Adrenal gland (tissue), 5 donors: ENCODE results near the gene CLDN16.

Experiments
- POLR2A ChIP-seq, 2 donors: fragments of 450-650 bp; IDR thresholded peaks; one replicate each; pipeline ENCODE4 v1.6.1; 2017; ENCODE audit warnings: antibody characterized with exemption in 2 of 2, mild to moderate bottlenecking in 2 of 2, moderate library complexity in 1 of 2
- TF ChIP-seq, protein P1 (sequence below), 6 experiments: fragments of 450-650 bp in 4 of 6; fragments of 200-600 bp in 2 of 6; sonication (generic) in 1 of 6; IDR thresholded peaks; 1 replicate in 5 of 6; 2 replicates in 1 of 6; pipeline versions ENCODE4 v1.5.1 to v1.8.0; 2016 to 2021; ENCODE audit warnings: antibody characterized with exemption in 6 of 6, mild to moderate bottlenecking in 2 of 6, moderate library complexity in 1 of 6
- donor health status: DM: no; HTN: no; CAD: no.

DNA sequence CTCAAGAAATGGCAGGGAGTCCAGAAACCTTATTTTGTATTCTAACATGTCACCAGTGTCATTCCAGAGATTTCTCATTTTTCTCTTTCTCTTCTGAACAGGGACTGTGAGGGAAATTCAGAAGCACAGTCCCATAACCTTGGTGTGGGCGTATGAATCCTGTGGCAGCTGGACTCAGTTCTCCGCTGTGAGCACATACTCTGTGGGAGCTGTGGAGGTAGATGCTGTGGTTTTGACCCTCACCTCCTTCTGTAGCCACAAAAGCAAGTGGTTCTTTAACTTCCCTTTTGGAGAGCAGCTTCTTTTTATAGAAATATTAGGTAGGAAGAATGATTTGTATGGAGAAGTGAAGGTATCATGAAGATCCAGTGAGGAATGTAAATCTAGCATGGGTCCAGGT lies 48.4 kb downstream of the CLDN16 start:
- TF ChIP-seq, protein P1, sequence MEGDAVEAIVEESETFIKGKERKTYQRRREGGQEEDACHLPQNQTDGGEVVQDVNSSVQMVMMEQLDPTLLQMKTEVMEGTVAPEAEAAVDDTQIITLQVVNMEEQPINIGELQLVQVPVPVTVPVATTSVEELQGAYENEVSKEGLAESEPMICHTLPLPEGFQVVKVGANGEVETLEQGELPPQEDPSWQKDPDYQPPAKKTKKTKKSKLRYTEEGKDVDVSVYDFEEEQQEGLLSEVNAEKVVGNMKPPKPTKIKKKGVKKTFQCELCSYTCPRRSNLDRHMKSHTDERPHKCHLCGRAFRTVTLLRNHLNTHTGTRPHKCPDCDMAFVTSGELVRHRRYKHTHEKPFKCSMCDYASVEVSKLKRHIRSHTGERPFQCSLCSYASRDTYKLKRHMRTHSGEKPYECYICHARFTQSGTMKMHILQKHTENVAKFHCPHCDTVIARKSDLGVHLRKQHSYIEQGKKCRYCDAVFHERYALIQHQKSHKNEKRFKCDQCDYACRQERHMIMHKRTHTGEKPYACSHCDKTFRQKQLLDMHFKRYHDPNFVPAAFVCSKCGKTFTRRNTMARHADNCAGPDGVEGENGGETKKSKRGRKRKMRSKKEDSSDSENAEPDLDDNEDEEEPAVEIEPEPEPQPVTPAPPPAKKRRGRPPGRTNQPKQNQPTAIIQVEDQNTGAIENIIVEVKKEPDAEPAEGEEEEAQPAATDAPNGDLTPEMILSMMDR (IDR thresholded peaks at IDR 0.05), result no peak
- no peak for TF ChIP-seq POLR2A (IDR thresholded peaks at IDR 0.05)
